ENCODE results near the gene JDP2.

DNA sequence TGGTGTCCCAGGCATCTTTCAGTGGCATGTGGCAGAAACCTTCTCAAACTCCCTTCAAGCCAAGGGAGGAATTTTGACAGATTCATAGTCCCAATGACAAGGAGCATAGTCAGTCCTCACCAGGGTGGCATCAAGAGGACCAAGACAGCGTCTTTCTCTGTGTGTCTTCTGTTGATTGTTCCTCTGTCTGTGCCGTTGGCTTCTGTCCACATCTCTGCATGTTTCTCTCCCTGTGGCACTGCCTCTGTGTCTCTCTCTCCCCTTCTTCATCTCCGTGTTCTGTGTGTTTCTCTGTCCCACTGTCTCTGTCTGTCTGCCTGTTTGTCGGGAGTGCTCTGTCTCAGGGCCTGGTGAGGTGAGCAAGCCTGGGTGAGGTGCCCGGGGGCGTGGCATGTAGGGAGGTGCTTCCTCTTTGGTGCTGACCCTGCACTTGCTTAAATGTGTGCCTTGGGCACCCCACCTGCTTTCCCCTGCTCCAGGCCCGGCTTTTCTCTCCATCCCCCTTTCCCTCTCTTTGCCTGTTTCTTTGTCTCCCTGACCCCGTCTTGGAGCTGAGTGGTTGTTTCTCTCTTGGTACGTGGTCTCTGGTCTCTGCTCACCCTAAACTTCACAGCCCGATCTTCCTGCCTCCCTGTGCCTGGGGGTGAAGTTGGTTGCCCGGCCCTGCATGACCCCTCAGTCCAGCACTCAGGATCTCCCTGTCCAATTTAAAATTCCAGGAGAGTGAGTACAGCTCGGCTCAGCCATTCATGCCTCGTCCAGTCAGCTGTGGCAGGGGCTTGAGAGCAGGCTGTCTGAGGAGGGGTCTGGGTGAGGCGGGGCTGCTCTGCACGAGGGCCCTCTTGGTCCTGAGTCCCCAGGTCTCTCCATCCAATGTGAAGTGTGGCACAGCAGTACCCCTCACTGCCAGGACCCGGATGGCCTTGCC lies 28.5 kb downstream of the JDP2 start:
- TF ChIP-seq, protein P1, sequence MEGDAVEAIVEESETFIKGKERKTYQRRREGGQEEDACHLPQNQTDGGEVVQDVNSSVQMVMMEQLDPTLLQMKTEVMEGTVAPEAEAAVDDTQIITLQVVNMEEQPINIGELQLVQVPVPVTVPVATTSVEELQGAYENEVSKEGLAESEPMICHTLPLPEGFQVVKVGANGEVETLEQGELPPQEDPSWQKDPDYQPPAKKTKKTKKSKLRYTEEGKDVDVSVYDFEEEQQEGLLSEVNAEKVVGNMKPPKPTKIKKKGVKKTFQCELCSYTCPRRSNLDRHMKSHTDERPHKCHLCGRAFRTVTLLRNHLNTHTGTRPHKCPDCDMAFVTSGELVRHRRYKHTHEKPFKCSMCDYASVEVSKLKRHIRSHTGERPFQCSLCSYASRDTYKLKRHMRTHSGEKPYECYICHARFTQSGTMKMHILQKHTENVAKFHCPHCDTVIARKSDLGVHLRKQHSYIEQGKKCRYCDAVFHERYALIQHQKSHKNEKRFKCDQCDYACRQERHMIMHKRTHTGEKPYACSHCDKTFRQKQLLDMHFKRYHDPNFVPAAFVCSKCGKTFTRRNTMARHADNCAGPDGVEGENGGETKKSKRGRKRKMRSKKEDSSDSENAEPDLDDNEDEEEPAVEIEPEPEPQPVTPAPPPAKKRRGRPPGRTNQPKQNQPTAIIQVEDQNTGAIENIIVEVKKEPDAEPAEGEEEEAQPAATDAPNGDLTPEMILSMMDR (IDR thresholded peaks at IDR 0.05), result no peak
- no peak for TF ChIP-seq EZH2 (IDR thresholded peaks at IDR 0.05; ENCODE audit: borderline replicate concordance, insufficient read depth, low read depth, low read length, poor library complexity, severe bottlenecking)

All from B cell (primary cell).